ENCODE measurements around the gene SORBS1. TPM values are rescaled to one million over a fixed set of nuclear protein-coding genes. Genes with fewer than 3 reads are reported as not detected.

Gene SORBS1
- total and polyA plus RNA-seq, 2 of the 13 experiments (the other 11 are each of a cell fraction or from before 2014, with no cell fraction given): 16.8 to 39.8 TPM

DNA sequence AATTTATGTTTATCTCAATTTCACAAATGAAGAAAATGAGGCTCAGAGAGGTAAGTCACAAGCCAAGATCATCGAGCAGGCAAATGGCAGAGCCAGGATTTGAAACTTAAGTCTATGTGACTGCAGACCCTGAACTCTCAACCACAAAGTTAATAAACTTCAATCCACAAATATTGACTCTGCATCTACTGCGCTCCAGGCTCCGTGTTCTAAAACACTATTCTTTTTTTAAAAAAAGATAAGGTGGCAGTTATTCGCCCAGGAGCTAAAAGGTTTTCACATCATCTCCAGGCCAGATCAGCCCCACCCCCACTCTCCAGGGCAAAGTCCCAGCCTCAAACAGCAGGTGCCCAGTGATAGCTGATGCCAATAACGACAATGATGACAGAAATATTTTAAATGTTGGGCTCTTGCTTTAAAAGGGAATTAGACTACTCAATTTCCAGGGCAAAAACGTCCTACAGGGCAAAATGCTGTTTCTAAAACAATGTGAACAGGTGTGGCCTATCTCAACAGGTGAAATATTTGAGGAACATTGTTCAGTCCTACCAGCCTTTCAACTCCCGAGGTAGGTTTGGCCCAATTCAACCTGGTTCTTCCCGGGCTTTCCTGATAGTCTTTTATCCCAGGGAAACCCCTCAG, 85.2 kb downstream of the SORBS1 start (continued):
- TF ChIP-seq, protein P1, sequence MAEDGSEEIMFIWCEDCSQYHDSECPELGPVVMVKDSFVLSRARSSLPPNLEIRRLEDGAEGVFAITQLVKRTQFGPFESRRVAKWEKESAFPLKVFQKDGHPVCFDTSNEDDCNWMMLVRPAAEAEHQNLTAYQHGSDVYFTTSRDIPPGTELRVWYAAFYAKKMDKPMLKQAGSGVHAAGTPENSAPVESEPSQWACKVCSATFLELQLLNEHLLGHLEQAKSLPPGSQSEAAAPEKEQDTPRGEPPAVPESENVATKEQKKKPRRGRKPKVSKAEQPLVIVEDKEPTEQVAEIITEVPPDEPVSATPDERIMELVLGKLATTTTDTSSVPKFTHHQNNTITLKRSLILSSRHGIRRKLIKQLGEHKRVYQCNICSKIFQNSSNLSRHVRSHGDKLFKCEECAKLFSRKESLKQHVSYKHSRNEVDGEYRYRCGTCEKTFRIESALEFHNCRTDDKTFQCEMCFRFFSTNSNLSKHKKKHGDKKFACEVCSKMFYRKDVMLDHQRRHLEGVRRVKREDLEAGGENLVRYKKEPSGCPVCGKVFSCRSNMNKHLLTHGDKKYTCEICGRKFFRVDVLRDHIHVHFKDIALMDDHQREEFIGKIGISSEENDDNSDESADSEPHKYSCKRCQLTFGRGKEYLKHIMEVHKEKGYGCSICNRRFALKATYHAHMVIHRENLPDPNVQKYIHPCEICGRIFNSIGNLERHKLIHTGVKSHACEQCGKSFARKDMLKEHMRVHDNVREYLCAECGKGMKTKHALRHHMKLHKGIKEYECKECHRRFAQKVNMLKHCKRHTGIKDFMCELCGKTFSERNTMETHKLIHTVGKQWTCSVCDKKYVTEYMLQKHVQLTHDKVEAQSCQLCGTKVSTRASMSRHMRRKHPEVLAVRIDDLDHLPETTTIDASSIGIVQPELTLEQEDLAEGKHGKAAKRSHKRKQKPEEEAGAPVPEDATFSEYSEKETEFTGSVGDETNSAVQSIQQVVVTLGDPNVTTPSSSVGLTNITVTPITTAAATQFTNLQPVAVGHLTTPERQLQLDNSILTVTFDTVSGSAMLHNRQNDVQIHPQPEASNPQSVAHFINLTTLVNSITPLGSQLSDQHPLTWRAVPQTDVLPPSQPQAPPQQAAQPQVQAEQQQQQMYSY (CRISPR knock-in tag; IDR thresholded peaks at IDR 0.05): no peak
- TF ChIP-seq HMGA1 (CRISPR knock-in tag; conservative IDR thresholded peaks at IDR 0.05) (no peak), STAG1 (CRISPR knock-in tag; IDR thresholded peaks at IDR 0.05) (0 out of 2 replicates have a peak, but pooled peaks have one; percentile 22), ZNF644 (CRISPR knock-in tag; IDR thresholded peaks at IDR 0.05; ENCODE audit: low read depth) (peak; percentile 95), ZNF264 (CRISPR knock-in tag; IDR thresholded peaks at IDR 0.05) (peak; percentile 62; the same call in 1 of the 2 replicates), E2F1 (CRISPR knock-in tag; IDR thresholded peaks at IDR 0.05) (peak; percentile 28; the same call in 1 of the 2 replicates), TBX2 (CRISPR knock-in tag; IDR thresholded peaks at IDR 0.05; ENCODE audit: borderline replicate concordance) (peak; percentile 87), BCL6 (CRISPR knock-in tag; IDR thresholded peaks at IDR 0.05) (peak; percentile 73), GFI1 (CRISPR knock-in tag; IDR thresholded peaks at IDR 0.05; ENCODE audit: borderline replicate concordance) (peak; percentile 76; the same call in 1 of the 2 replicates), HDAC2 (CRISPR knock-in tag; IDR thresholded peaks at IDR 0.05) (peak; percentile 95), ZNF770 (CRISPR knock-in tag; IDR thresholded peaks at IDR 0.05) (0 out of 2 replicates have a peak, but pooled peaks have one; percentile 14), PHF5A (CRISPR knock-in tag; IDR thresholded peaks at IDR 0.05; ENCODE audit: low read depth, unreplicated experiment) (no peak), SKIL (CRISPR knock-in tag; IDR thresholded peaks at IDR 0.05; ENCODE audit: borderline replicate concordance) (peak; percentile 64; the same call in 1 of the 2 replicates), TCF7 (IDR thresholded peaks at IDR 0.05; ENCODE audit: low read depth) (peak; percentile 79)
- TF ChIP-seq, protein P2, sequence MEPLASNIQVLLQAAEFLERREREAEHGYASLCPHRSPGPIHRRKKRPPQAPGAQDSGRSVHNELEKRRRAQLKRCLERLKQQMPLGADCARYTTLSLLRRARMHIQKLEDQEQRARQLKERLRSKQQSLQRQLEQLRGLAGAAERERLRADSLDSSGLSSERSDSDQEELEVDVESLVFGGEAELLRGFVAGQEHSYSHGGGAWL (CRISPR knock-in tag; IDR thresholded peaks at IDR 0.05): no peak
- TF ChIP-seq, protein P3, sequence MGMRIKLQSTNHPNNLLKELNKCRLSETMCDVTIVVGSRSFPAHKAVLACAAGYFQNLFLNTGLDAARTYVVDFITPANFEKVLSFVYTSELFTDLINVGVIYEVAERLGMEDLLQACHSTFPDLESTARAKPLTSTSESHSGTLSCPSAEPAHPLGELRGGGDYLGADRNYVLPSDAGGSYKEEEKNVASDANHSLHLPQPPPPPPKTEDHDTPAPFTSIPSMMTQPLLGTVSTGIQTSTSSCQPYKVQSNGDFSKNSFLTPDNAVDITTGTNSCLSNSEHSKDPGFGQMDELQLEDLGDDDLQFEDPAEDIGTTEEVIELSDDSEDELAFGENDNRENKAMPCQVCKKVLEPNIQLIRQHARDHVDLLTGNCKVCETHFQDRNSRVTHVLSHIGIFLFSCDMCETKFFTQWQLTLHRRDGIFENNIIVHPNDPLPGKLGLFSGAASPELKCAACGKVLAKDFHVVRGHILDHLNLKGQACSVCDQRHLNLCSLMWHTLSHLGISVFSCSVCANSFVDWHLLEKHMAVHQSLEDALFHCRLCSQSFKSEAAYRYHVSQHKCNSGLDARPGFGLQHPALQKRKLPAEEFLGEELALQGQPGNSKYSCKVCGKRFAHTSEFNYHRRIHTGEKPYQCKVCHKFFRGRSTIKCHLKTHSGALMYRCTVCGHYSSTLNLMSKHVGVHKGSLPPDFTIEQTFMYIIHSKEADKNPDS (CRISPR knock-in tag; IDR thresholded peaks at IDR 0.05): peak; percentile 60; the same call in 1 of the 2 replicates
- TF ChIP-seq, protein P4, sequence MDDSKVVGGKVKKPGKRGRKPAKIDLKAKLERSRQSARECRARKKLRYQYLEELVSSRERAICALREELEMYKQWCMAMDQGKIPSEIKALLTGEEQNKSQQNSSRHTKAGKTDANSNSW (CRISPR knock-in tag; IDR thresholded peaks at IDR 0.05; ENCODE audit: borderline replicate concordance): no peak
